HEK293 (cell line): ENCODE measurements around the gene GPT2.
A peak's percentile ranks its signal among the peaks of the same experiment; 100 is the strongest.

ENCODE experiments used
- ATF2 ChIP-seq: fragments of 450-650 bp; formaldehyde crosslinking; IDR thresholded peaks from 2 replicates; pipeline ENCODE4 v1.5.1; 2016; ENCODE audit warnings: missing biosample characterization, missing genetic modification characterization, low read depth
- GLI4 ChIP-seq: fragments of 450-650 bp; formaldehyde crosslinking; IDR thresholded peaks from 2 replicates; pipeline ENCODE4 v1.5.1; 2016; ENCODE audit warnings: missing biosample characterization, missing genetic modification characterization
- PRDM1 ChIP-seq: fragments of 450-650 bp; formaldehyde crosslinking; IDR thresholded peaks from 2 replicates; pipeline ENCODE4; 2016; ENCODE audit warnings: missing biosample characterization, missing genetic modification characterization
- SCRT2 ChIP-seq: fragments of 450-650 bp; formaldehyde crosslinking; IDR thresholded peaks from 2 replicates; pipeline ENCODE4 v1.5.1; 2016; ENCODE audit warnings: missing biosample characterization, missing genetic modification characterization
- SP2 ChIP-seq: fragments of 450-650 bp; formaldehyde crosslinking; IDR thresholded peaks from 2 replicates; pipeline ENCODE4 v1.5.1; 2016; ENCODE audit warnings: missing biosample characterization, missing genetic modification characterization
- TRIM28 ChIP-seq: IDR thresholded peaks from 2 replicates; pipeline ENCODE4 v1.6.1; 2011; ENCODE audit warnings: low read length, control low read depth, borderline replicate concordance
- WT1 ChIP-seq: fragments of 450-650 bp; formaldehyde crosslinking; IDR thresholded peaks from 2 replicates; pipeline ENCODE4 v1.5.1; 2016; ENCODE audit warnings: missing biosample characterization, missing genetic modification characterization
- YY2 ChIP-seq: fragments of 450-650 bp; formaldehyde crosslinking; IDR thresholded peaks from 2 replicates; pipeline ENCODE4 v1.5.1; 2016; ENCODE audit warnings: missing biosample characterization, missing genetic modification characterization
- ZBTB1 ChIP-seq: fragments of 450-650 bp; formaldehyde crosslinking; IDR thresholded peaks from 2 replicates; pipeline ENCODE4 v1.5.1; 2016; ENCODE audit warnings: missing biosample characterization, missing genetic modification characterization
- ZBTB11 ChIP-seq: fragments of 450-650 bp; formaldehyde crosslinking; conservative IDR thresholded peaks from 2 replicates; pipeline ENCODE4 v1.5.1; 2016; ENCODE audit warnings: low read depth, missing biosample characterization, missing genetic modification characterization
- ZBTB8A ChIP-seq: fragments of 450-650 bp; formaldehyde crosslinking; IDR thresholded peaks from 2 replicates; pipeline ENCODE4 v1.5.1; 2016; ENCODE audit warnings: missing biosample characterization, missing genetic modification characterization
- ZFHX2 ChIP-seq: fragments of 450-650 bp; formaldehyde crosslinking; conservative IDR thresholded peaks from 2 replicates; pipeline ENCODE4 v1.5.1; 2016; ENCODE audit warnings: missing biosample characterization, missing genetic modification characterization
- ZNF274 ChIP-seq, 2 experiments: fragments of 200-500 bp in 1 of 2; fragments of 450-650 bp in 1 of 2; sonication (Bioruptor generic) in 1 of 2; formaldehyde crosslinking in 1 of 2; IDR thresholded peaks; 2 replicates each; pipeline versions ENCODE4 v1.5.1 to v1.6.1; 2014 to 2016; ENCODE audit warnings: borderline replicate concordance in 1 of 2, inconsistent platforms in 1 of 2, low read length in 1 of 2, missing biosample characterization in 1 of 2, missing genetic modification characterization in 1 of 2
- ZNF341 ChIP-seq: fragments of 450-650 bp; formaldehyde crosslinking; IDR thresholded peaks from 2 replicates; pipeline ENCODE4; 2016; ENCODE audit warnings: low read depth, missing biosample characterization, missing genetic modification characterization
- ZNF416 ChIP-seq: fragments of 450-650 bp; formaldehyde crosslinking; IDR thresholded peaks from 2 replicates; pipeline ENCODE4 v1.5.1; 2016; ENCODE audit warnings: missing biosample characterization, missing genetic modification characterization
- ZNF518A ChIP-seq: fragments of 450-650 bp; formaldehyde crosslinking; conservative IDR thresholded peaks from 2 replicates; pipeline ENCODE4 v1.5.1; 2016; ENCODE audit warnings: low read depth, missing biosample characterization, missing genetic modification characterization
- ZNF580 ChIP-seq: fragments of 450-650 bp; formaldehyde crosslinking; IDR thresholded peaks from 2 replicates; pipeline ENCODE4 v1.5.1; 2016; ENCODE audit warnings: missing biosample characterization, missing genetic modification characterization
- ZNF747 ChIP-seq: fragments of 450-650 bp; formaldehyde crosslinking; IDR thresholded peaks from 2 replicates; pipeline ENCODE4 v1.5.1; 2016; ENCODE audit warnings: missing biosample characterization, missing genetic modification characterization
- ZNF830 ChIP-seq: fragments of 450-650 bp; IDR thresholded peaks from 2 replicates; pipeline ENCODE4 v1.5.0; 2018; ENCODE audit warnings: missing biosample characterization, missing genetic modification characterization, low read depth, mild to moderate bottlenecking, moderate library complexity
- TF ChIP-seq, protein P1 (sequence below): fragments of 450-650 bp; formaldehyde crosslinking; IDR thresholded peaks from 2 replicates; pipeline ENCODE4 v1.5.1; 2016; ENCODE audit warnings: missing biosample characterization, missing genetic modification characterization
- TF ChIP-seq, protein P2 (sequence below): fragments of 450-650 bp; formaldehyde crosslinking; IDR thresholded peaks from 2 replicates; pipeline ENCODE4; 2016; ENCODE audit warnings: missing biosample characterization, missing genetic modification characterization
- TF ChIP-seq, protein P3 (sequence below): fragments of 450-650 bp; formaldehyde crosslinking; IDR thresholded peaks from 2 replicates; pipeline ENCODE4 v1.5.1; 2016; ENCODE audit warnings: missing biosample characterization, missing genetic modification characterization, borderline replicate concordance

Gene GPT2

GRCh38 chr16:46883690-46884512 is at the start of gene GPT2 (continued):
- 0 out of 2 replicates have a peak, but pooled peaks have one; percentile 17 for TF ChIP-seq ATF2 (tag by site-specific recombination)
- peak; percentile 86 for TF ChIP-seq ZFHX2
- no peak for TF ChIP-seq ZNF747 (tag by site-specific recombination)
- TF ChIP-seq ZNF518A: no peak; the same call in 1 of the 2 replicates
- TF ChIP-seq ZNF341: peak; percentile 72
- TF ChIP-seq YY2 (tag by site-specific recombination): no peak
- no peak for TF ChIP-seq ZNF274 (IDR thresholded peaks at IDR 0.05; ENCODE audit: low read length)
- no peak for TF ChIP-seq ZNF274 (tag by site-specific recombination; IDR thresholded peaks at IDR 0.05; ENCODE audit: borderline replicate concordance)
- TF ChIP-seq ZBTB8A: peak; percentile 94
- TF ChIP-seq WT1: no peak
- TF ChIP-seq, protein P1, sequence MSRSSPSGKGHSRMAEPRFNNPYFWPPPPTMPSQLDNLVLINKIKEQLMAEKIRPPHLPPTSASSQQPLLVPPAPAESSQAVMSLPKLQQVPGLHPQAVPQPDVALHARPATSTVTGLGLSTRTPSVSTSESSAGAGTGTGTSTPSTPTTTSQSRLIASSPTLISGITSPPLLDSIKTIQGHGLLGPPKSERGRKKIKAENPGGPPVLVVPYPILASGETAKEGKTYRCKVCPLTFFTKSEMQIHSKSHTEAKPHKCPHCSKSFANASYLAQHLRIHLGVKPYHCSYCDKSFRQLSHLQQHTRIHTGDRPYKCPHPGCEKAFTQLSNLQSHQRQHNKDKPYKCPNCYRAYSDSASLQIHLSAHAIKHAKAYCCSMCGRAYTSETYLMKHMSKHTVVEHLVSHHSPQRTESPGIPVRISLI: no peak
- no peak for TF ChIP-seq TRIM28
- TF ChIP-seq ZNF580: peak; percentile 34; the same call in 1 of the 2 replicates
- TF ChIP-seq, protein P2, sequence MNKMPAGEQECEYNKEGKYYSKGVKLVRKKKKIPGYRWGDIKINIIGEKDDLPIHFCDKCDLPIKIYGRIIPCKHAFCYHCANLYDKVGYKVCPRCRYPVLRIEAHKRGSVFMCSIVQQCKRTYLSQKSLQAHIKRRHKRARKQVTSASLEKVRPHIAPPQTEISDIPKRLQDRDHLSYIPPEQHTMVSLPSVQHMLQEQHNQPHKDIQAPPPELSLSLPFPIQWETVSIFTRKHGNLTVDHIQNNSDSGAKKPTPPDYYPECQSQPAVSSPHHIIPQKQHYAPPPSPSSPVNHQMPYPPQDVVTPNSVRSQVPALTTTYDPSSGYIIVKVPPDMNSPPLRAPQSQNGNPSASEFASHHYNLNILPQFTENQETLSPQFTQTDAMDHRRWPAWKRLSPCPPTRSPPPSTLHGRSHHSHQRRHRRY (tag by site-specific recombination): no peak
- TF ChIP-seq ZBTB1: no peak
- TF ChIP-seq, protein P3, sequence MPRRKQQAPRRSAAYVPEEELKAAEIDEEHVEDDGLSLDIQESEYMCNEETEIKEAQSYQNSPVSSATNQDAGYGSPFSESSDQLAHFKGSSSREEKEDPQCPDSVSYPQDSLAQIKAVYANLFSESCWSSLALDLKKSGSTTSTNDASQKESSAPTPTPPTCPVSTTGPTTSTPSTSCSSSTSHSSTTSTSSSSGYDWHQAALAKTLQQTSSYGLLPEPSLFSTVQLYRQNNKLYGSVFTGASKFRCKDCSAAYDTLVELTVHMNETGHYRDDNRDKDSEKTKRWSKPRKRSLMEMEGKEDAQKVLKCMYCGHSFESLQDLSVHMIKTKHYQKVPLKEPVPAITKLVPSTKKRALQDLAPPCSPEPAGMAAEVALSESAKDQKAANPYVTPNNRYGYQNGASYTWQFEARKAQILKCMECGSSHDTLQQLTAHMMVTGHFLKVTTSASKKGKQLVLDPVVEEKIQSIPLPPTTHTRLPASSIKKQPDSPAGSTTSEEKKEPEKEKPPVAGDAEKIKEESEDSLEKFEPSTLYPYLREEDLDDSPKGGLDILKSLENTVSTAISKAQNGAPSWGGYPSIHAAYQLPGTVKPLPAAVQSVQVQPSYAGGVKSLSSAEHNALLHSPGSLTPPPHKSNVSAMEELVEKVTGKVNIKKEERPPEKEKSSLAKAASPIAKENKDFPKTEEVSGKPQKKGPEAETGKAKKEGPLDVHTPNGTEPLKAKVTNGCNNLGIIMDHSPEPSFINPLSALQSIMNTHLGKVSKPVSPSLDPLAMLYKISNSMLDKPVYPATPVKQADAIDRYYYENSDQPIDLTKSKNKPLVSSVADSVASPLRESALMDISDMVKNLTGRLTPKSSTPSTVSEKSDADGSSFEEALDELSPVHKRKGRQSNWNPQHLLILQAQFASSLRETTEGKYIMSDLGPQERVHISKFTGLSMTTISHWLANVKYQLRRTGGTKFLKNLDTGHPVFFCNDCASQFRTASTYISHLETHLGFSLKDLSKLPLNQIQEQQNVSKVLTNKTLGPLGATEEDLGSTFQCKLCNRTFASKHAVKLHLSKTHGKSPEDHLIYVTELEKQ (tag by site-specific recombination): no peak
- no peak for TF ChIP-seq SCRT2 (tag by site-specific recombination)
- no peak for TF ChIP-seq ZNF830 (tag by site-specific recombination)
- TF ChIP-seq GLI4 (tag by site-specific recombination): no peak
- TF ChIP-seq PRDM1: no peak
- no peak for TF ChIP-seq ZNF416 (tag by site-specific recombination)
- TF ChIP-seq ZBTB11 (tag by site-specific recombination): peak; percentile 71
- peak; percentile 93 for TF ChIP-seq SP2 (tag by site-specific recombination)
